ENCODE data around the gene CYP46A1.

The CYP46A1 gene

DNA sequence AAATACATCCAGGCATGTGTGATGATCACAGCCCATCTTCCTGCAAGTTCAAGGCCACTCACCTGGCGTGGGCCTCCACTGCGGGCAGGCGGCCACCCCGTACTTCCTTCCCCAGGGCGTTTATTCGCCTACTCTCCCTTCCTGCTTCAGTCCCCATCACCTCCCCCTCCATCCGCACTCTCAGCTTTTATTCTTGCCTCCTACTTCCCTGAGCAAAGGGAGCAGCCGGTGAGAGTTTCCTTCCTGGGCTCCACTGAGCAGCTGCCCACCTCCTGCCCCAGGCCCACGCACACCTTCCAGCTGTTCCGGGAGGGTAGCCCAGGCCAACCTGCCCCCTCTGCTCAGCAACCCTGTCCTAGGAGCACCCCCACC, 4.1 kb downstream of the CYP46A1 start:
- no peak for DNase-seq (ENCODE audit: low read depth)

GRCh38 chr14:99688629-99689028, 4.5 kb downstream of the CYP46A1 start:
- no peak for DNase-seq (ENCODE audit: low read depth)

- DNase-seq (ENCODE audit: low read depth): no peak
Observed at GRCh38 chr14:99689266-99690236, 5.5 kb downstream of the CYP46A1 start.

- DNase-seq (ENCODE audit: low read depth): no peak
Observed at GRCh38 chr14:99690636-99691035, 6.5 kb downstream of the CYP46A1 start.

GRCh38 chr14:99691111-99691885, 7.2 kb downstream of the CYP46A1 start:
- no peak for DNase-seq (ENCODE audit: low read depth)

GRCh38 chr14:99693918-99694317, 9.8 kb downstream of the CYP46A1 start:
- no peak for DNase-seq (ENCODE audit: low read depth)

GRCh38 chr14:99696929-99697328, 12.8 kb downstream of the CYP46A1 start:
- DNase-seq (ENCODE audit: low read depth): no peak

GRCh38 chr14:99698236-99698635, 14.1 kb downstream of the CYP46A1 start:
- no peak for DNase-seq (ENCODE audit: low read depth)

GRCh38 chr14:99698642-99699041, 14.5 kb downstream of the CYP46A1 start:
- DNase-seq (ENCODE audit: low read depth): no peak

- no peak for DNase-seq (ENCODE audit: low read depth)
Observed at GRCh38 chr14:99699085-99699760, 15.1 kb downstream of the CYP46A1 start.

GRCh38 chr14:99699861-99700260, 15.8 kb downstream of the CYP46A1 start:
- no peak for DNase-seq (ENCODE audit: low read depth)

DNA sequence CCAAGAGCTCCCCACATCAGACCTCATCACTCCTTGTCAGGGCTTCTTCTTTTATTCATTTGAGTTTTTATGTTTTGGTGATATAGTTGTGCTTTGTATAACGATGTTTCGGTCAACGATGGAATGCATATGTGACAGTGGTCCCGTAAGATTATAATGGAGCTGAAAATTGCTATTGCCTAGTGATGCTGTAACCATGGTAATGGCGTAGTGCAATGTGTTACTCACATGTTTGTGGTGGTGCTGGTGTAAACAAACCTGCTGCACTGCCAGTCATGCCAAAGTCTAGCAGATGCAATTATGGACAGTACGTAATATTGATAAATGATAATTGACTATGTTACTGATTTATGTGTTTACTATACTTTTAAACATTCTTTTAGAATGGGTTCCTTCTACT, 16.3 kb downstream of the CYP46A1 start:
- DNase-seq (ENCODE audit: low read depth): no peak

DNA sequence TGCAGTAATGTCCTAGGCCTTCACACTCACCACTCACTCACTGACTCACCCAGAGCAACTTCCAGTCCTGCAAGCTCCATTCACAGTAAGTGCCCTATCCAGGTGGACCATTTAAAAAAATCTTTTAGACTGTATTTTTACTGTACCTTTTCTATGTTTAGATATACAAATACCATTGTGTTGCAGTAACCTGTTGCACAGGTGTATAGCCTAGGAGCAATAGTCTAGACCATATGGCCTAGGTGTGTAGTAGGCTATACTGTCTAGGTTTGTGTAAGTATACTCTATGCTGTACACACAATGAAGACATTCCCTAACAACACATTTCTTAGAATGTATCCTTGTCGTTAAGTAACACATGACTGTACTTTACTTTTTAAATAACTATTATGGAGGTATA, 17.2 kb downstream of the CYP46A1 start:
- DNase-seq (ENCODE audit: low read depth): no peak

DNA sequence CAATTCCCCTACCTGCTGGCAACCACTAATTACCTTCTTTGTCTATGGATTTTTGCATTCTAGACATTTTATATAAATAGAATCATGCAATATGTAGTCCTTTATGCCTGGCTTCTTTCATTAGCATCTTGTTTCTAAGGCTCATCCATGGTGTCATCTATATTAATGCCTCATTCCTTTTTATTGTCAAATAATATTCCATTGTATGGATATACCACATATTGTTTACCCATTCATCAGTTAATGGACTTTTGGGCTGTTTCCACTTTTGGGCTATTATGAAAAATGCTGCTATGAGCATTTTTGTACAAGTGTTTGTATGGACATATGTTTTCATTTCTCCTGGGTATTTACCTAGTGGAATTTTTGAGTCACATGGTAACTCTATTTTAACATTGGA, 18.0 kb downstream of the CYP46A1 start:
- DNase-seq (ENCODE audit: low read depth): no peak

DNA sequence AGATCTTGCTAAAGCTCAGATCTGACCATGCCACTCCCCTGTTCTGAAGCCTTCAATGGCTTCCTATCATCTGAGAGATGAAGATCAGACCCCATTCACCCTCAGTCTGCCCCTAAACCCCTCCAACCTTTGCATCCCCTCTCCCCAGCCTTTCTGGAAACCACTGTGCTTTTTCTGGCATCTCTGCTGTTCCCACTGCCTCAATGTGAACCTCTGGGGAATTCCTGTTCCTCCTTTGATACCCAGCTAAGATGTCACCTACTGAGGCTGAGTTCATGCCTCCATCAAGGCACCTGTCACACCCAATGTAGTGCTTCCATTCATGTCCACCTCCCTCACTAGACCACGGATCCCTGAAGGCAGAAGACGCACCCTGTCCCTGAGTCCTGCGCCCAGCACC, 19.3 kb downstream of the CYP46A1 start:
- no peak for DNase-seq (ENCODE audit: low read depth)

DNA sequence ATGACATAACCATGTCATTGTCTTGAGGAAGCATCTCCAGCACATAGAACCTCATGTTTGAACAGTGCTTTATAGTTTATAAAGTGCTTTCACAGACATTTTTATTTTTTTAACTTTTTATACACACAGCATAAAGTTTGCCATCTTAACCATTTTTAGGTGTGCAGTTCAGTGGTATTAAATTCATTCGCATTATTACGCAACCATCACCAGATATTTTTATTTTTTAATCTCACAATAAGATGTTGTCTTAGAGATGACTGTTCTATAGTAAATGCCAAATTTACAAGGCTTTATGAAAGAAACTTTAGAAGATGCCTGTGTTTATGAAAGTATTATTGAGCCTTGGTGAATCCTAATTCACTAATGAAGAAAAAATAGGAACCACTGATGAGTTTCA, 19.9 kb downstream of the CYP46A1 start:
- DNase-seq (ENCODE audit: low read depth): no peak

DNA sequence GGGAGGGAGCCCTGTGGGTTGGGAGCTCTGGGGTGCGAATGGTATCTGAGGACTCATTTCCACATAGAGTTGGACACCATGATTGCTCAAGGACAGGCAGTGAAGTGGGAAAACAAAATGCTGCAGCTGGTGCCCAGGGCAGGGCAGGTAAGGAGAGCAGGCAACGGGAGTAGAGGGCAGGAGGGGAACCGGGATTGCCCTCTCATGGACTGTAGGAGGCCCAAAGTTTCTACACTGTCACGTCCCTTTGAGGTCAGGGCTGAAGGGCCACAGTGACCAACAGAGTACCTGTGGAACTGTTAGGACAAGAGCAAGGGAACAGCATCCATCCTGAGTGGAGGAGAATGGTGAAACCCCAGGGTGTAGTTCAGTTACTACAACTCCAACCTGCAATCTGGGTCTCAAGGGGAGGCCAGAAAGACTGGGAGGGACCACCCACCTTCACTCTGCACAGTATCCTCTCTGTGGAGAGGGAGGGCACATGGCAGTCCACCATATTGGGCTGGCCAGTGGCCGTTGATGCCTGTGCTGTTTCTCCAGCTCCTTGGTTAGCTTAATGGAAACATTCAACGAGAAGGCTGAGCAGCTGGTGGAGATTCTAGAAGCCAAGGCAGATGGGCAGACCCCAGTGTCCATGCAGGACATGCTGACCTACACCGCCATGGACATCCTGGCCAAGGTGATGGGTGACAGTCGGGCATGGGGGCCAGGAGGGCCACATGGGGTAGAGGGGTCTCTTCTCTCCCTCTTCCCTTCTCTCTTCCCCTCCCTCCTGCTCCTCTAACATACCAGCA, 22.2 kb downstream of the CYP46A1 start:
- no peak for DNase-seq (ENCODE audit: low read depth)

DNA sequence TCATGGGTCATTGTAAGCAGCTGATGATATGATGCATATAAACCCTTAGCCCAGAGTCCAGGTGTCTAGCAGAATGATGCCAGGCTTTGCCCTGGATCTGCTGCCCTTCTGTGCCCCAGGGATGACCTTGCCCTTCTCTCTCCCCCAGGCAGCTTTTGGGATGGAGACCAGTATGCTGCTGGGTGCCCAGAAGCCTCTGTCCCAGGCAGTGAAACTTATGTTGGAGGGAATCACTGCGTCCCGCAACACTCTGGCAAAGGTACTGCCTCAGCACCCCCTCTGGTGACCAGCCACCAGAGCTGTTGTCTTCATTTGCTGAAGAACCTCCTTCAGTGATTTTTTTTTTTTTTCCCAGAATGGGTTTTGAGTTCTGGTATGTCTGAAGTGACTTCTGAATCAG, 23.3 kb downstream of the CYP46A1 start:
- DNase-seq (ENCODE audit: low read depth): no peak

DNA sequence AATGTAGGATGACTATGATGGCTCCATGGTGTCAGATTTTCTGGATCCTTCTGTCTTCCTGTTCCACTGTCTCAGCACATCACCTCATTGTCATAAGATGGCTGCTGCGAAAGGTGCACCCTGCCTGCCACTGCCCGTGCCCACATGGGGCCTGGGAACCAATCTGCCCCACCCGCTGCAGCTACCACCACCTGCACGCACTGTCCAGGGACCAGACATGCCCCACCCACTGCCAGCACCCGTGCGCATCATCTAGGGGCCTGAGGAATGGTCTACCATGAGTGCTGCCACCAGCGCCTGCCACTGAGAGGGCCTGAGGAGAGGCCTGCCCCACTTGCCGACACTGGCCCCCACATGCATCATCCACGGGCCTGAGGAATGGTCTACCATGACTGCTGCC, 23.8 kb downstream of the CYP46A1 start:
- no peak for DNase-seq (ENCODE audit: low read depth)

DNA sequence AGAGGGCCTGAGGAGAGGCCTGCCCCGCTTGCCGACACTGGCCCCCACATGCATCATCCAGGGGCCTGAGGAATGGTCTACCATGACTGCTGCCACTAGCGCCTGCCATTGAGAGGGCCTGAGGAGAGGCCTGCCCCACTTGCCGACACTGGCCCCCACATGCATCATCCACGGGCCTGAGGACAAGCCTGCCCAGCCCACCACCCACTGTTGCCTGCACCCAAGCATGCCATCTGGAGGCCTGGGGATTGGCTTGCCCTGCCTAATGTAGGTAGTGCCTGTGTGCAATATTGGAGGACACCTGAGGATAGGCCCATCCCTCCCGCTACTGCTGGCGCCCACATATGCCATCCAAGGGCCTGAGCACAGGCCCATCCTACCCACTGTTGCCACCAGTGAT, 24.4 kb downstream of the CYP46A1 start:
- DNase-seq (ENCODE audit: low read depth): no peak

DNA sequence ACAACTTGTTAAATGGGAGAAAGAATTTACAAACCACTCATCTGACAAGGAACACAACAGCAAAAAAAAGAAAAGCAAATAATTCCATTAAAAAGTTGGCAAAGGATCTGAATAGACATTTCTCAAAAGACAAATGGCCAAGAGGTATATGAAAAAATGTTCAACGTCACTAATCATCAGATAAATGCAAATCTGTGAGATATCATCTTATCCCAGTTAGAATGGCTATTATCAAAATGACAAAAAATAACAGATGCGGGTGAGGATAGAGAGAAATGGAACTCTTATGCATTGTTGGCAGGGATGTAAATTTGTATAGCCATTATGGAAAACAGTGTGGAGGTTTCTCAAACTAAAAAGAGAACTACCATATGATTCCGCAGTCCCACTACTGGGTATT, 29.9 kb downstream of the CYP46A1 start:
- no peak for DNase-seq (ENCODE audit: low read depth)

All from T-helper 22 cell (primary cell).